AG04449 (cell line): ENCODE data around the gene BLMH.
A peak's percentile ranks its signal among the peaks of the same experiment; 100 is the strongest.

ENCODE experiments used
- CTCF ChIA-PET: fragments of 350-600 bp; formaldehyde crosslinking; extraction: SDS; loops from one replicate; lab custom pipeline; 2021; ENCODE audit warnings: antibody characterized with exemption; lab: Yijun Ruan, JAX
- POLR2A ChIA-PET: fragments of 400-600, 350-600 bp; formaldehyde crosslinking; extraction: SDS; loops from one replicate; lab custom pipeline; 2020; ENCODE audit warnings: antibody characterized with exemption, inconsistent platforms; lab: Yijun Ruan, JAX
- DNase-seq: peaks from one replicate; pipeline ENCODE4 v3.0.0-alpha.2; 2010; ENCODE audit warnings: low read depth, low spot score
- H3K4me3 ChIP-seq: 2 replicates; pipeline ENCODE4 v1.5.1; 2011; ENCODE audit warnings: low read depth, mild to moderate bottlenecking, control low read depth, low read length
- TF ChIP-seq, protein P1 (sequence below): IDR thresholded peaks from one replicate; pipeline ENCODE4 v1.5.1; 2011; ENCODE audit warnings: mild to moderate bottlenecking, moderate library complexity, low read length, control low read depth, inconsistent platforms; ENCODE audit not compliant: insufficient read depth; ENCODE audit errors: missing control alignments

Gene BLMH

DNA sequence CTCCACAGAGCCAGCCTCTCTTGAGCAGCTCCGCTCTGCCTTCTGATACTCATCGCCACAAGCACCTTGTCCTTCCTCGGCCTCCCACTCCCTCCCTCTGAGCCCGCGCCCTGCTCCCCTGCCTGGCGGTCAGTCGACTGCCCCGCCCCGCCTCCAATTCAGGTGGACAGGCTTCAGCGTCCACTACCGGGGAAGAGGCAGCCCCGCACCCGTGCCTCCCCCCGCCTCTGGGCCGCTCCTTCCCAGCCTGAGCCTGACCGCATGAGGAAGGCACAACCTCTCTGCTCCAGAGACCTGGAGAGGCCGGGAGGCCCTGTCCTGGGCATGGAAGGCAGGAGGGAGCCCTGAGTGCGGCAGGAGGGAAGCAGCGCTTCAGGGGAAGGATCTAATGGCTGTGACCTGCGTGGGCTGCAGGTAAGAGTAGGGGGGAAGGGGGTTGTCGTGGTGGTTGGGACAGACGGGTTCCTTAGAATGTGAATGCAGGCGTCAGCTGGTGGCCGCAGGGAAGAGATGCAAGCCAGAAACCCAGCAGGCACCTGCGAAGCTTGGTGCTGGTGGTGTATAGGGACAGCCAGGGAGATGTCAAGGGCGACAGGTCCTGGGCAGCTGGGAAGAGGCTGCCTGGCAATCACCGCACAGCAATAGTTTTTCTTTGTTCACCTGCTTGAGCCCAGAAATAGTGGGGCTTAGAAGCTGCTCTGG, 53.2 kb downstream of the BLMH start:
- no peak overlapping the region for H3K4me3 ChIP-seq
- DNase-seq = no peak
- CTCF ChIA-PET = no interaction called here
- POLR2A ChIA-PET = no interaction called here
- TF ChIP-seq, protein P1, sequence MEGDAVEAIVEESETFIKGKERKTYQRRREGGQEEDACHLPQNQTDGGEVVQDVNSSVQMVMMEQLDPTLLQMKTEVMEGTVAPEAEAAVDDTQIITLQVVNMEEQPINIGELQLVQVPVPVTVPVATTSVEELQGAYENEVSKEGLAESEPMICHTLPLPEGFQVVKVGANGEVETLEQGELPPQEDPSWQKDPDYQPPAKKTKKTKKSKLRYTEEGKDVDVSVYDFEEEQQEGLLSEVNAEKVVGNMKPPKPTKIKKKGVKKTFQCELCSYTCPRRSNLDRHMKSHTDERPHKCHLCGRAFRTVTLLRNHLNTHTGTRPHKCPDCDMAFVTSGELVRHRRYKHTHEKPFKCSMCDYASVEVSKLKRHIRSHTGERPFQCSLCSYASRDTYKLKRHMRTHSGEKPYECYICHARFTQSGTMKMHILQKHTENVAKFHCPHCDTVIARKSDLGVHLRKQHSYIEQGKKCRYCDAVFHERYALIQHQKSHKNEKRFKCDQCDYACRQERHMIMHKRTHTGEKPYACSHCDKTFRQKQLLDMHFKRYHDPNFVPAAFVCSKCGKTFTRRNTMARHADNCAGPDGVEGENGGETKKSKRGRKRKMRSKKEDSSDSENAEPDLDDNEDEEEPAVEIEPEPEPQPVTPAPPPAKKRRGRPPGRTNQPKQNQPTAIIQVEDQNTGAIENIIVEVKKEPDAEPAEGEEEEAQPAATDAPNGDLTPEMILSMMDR = no peak

DNA sequence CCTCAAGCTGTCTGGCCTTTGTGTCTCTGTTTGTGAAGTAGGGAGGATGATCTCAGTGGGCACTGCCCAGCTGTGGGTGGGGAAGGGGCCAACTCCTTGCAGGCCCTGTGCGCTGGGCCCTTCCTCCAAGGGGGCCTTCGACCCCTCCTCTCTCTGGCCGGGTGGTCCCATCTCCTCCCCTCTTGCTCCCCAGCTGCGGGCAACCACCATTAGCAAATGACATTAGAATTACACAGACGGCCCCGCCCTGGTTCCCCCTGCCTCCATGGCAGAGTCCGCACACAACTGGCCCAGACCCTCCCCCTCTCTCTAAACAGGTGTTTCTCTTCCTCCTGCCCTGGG, 53.8 kb downstream of the BLMH start:
- DNase-seq = no peak
- POLR2A ChIA-PET = no interaction called here
- CTCF ChIA-PET = no interaction called here
- TF ChIP-seq, protein P1 = no peak
- H3K4me3 ChIP-seq = no peak overlapping the region

DNA sequence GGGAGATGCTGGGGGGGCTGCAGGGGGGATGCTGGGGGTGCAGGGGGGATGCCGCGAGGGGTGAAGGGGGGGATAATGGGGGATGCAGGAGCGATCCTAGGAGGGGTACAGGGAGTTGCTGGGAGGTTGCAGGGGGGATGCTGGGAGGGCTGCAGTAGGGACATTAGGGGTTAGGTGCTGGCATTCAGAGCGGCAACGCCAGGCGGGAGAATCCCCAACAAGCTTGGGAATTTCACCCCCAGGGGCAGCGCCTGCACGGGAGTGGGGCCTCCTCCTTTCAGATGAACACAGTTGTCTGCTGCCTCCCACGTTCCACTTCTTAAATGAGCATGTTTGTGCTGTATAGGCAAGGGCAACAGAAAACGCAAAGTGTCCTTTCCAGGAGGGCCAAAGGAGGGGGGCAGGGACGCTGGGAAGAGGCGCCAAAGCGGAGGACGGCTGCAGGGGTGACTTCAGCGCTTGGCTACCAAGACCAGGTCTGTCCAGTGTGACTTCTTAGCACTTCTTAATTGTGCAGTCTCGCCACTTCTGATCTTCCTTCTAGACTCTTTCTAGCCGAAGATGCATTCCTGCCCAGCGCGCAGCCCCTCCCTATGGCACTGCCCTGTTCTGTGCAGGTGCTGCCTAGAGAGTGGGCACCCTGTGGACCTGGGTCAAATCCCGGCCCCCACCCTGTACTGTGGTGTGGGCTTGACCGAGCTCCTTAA, 54.3 kb downstream of the BLMH start:
- ChIA-PET POLR2A (interaction anchor here (1.3 kb wide), 1 partner anchor 8 kb away, joined by 3 read pairs; no protein-coding TSS in a partner anchor), CTCF (interaction anchor here (1.5 to 2.1 kb wide), 3 partner anchors 7 to 133 kb away, joined by 5 to 11 read pairs (median 8); no protein-coding TSS in a partner anchor)
- TF ChIP-seq, protein P1 = no peak
- no peak for DNase-seq
- H3K4me3 ChIP-seq = no peak overlapping the region

DNA sequence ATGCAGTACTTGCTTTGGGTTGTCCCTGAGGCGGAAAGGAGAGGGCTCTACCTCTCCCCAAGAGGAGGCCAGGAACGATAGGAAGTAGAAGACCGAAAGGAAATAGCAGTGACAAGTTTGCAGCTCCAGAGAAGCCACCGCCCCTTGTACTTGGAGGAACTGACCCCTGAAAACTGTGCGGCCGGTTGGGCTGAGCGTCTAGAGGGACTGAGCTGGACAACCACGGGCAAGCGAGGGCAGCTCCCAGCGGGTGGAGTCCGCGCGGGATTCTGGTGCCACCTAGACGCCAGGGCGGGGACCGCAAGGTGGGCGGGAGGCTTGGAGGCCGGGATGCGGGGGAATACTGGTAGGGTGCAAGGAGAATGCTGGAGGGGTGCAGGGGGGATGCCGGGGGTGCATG, 55.0 kb downstream of the BLMH start:
- TF ChIP-seq, protein P1 = peak; percentile 40
- CTCF ChIA-PET = interaction anchor here (0.7 to 2.1 kb wide), 5 partner anchors 8 to 135 kb away, joined by 3 to 11 read pairs (median 5); no protein-coding TSS in a partner anchor
- POLR2A ChIA-PET = interaction anchor here (1.3 kb wide), 1 partner anchor 8 kb away, joined by 3 read pairs; no protein-coding TSS in a partner anchor
- no peak overlapping the region for H3K4me3 ChIP-seq
- no peak for DNase-seq

DNA sequence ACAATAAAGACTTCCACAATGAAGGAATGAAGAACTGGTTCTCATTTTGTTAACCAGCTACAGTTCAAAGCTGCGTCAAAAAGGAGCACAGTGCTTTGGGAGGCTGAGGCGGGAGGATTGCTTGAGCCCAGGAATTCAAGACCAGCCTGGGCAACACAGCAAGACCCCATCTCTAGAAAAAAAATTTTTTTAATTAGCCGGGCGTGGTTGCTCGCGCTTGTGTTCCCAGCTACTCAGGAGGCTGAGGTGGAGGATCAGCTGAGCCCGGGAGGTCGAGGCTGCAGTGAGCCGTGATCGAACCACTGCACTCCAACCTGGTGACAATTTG, 55.5 kb downstream of the BLMH start:
- CTCF ChIA-PET = interaction anchor here (0.7 to 2.1 kb wide), 5 partner anchors 9 to 134 kb away, joined by 3 to 11 read pairs (median 5); no protein-coding TSS in a partner anchor
- no peak overlapping the region for H3K4me3 ChIP-seq
- no peak for DNase-seq
- POLR2A ChIA-PET = interaction anchor here (1.3 kb wide), 1 partner anchor 9 kb away, joined by 3 read pairs; no protein-coding TSS in a partner anchor
- TF ChIP-seq, protein P1 = no peak
